Esophagus muscularis mucosa (tissue), 4 donors: ENCODE data around the gene ARSG.
"Not testable (repeated sequence)": the region's sequence is repeated elsewhere in the genome, so short reads cannot be mapped to it uniquely, and the experiment has no call there.

Experiments
- CTCF ChIP-seq, 3 experiments: fragments of 200-600 bp in 2 of 3; fragments of 450-650 bp in 1 of 3; sonication (generic) in 2 of 3; IDR thresholded peaks; one replicate each; pipeline ENCODE4 v1.5.1; 2017 to 2019; ENCODE audit warnings: antibody characterized with exemption in 3 of 3, mild to moderate bottlenecking in 2 of 3, moderate library complexity in 1 of 3
- EP300 ChIP-seq: sonication (generic); formaldehyde crosslinking; IDR thresholded peaks from one replicate; pipeline ENCODE4 v1.6.1; 2017; ENCODE audit warnings: antibody characterized with exemption
- POLR2A ChIP-seq: fragments of 450-650 bp; IDR thresholded peaks from one replicate; pipeline ENCODE4 v1.6.1; 2017; ENCODE audit warnings: antibody characterized with exemption, moderate library complexity, mild to moderate bottlenecking, low read depth
- POLR2AphosphoS5 ChIP-seq, 2 donors: sonication (generic); formaldehyde crosslinking; IDR thresholded peaks; one replicate each; pipeline ENCODE4 v1.6.1; 2017; ENCODE audit warnings: antibody characterized with exemption in 2 of 2

- TF ChIP-seq EP300; POLR2A; CTCF (IDR thresholded peaks at IDR 0.05); POLR2AphosphoS5 (IDR thresholded peaks at IDR 0.05): not testable (repeated sequence)
Measured at GRCh38 chr17:68259648-68259951, 31.7 kb upstream of the ARSG start.
